Measurements from ENCODE around the gene PIP4P1.
"Not testable (repeated sequence)": the region's sequence is repeated elsewhere in the genome, so short reads cannot be mapped to it uniquely, and the experiment has no call there.

PIP4P1 gene

DNA sequence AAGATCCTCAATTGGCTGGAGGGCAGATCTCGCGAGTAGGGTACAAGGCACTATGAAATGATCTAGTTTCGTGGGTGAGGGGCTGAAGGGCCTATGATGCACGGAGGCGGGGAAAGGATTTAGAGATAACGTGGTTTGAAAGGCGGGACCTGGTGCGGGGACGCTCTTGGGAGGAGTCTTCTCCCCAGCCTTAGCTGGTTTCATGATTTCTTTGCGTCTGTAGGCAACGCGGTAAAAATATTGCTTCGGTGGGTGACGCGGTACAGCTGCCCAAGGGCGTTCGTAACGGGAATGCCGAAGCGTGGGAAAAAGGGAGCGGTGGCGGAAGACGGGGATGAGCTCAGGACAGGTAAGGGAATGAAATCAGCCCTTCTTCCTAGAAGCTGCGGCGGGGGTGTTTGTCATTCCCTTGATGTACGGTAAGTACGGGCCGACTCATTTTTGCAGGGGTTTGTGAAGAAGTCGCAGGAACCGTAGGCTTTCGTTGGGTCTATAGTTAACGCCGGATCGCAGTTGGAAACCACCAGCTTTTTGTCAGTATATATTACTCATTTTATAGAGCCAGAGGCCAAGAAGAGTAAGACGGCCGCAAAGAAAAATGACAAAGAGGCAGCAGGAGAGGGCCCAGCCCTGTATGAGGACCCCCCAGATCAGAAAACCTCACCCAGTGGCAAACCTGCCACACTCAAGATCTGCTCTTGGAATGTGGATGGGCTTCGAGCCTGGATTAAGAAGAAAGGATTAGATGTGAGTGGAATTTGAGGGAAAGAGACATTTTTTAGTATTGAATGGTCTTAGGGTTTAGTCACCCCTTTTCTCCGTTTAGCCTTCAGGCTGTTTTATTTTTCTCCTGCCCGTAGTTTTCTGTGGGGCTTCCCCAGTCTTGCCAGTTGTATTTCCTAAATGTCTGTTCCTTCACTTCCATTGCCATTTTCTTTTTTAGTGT is 5.6 kb downstream of the PIP4P1 start:
- DNase-seq (ENCODE audit: extremely low spot score) = peak; percentile 49
- CTCF ChIA-PET = interaction anchor here (1.0 to 1.5 kb wide), 2 partner anchors 40 kb away, joined by 4 to 6 read pairs; no protein-coding TSS in a partner anchor
- TF ChIP-seq L3MBTL2 (conservative IDR thresholded peaks at IDR 0.05) (peak; percentile 25; the same call in 1 of the 2 replicates), HDGF (IDR thresholded peaks at IDR 0.05; ENCODE audit: borderline replicate concordance) (no peak)
- POLR2A ChIA-PET = interaction anchor here (0.6 to 5.5 kb wide), 27 partner anchors 8 to 259 kb away, joined by 3 to 58 read pairs (median 7); partner anchors contain the start of genes CCNB1IP1, KLHL33, PARP2 and PNP

DNA sequence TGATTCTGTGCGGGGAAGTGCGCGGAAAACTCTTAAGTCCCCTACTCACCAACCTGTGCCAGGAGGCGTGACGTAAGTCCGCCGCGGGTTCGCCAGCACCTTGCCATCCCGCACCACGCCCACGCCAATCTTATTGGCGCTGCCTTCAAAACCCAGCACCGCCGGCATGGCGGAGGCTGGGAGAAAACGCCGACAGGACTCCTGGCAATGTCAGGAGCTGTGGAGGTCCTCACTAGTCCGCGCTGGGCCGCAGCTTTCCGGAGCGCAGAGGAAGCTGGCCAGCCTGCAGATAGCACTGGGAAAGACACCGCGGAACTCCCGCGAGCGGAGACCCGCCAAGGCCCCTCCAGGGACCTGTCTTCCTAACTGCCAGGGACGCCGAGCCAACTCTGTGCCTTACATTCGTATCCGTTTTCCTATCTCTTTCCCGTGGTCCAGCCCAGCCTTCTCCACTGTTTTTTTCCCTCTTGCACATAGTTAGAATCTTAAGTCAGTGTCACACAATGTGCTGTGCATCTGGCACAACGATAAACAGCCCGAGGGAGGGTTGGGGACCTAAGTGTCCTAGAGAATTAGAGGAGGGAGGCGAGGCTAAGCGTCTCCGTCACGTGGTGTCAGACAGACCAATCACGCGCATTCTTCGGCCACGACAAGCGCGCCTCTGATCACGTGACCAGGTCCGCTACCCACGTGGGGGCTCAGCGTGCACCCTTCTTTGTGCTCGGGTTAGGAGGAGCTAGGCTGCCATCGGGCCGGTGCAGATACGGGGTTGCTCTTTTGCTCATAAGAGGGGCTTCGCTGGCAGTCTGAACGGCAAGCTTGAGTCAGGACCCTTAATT is 6.5 kb downstream of the PIP4P1 start, which contains the start of the genes APEX1 and OSGEP:
Gene APEX1 (plus strand): TSS at position 711 of the 839 bp plus-strand sequence. CDS start 420 bp downstream, outside the sequence.
Gene OSGEP (minus strand): TSS at position 297 of the 839 bp plus-strand sequence. CDS start 129 bp downstream, at position 168.
- CTCF ChIA-PET = interaction anchor here (1.5 kb wide), 1 partner anchor 39 kb away, joined by 4 read pairs; no protein-coding TSS in a partner anchor
- DNase-seq (ENCODE audit: extremely low spot score) = peak; percentile 94
- TF ChIP-seq ELF4 (IDR thresholded peaks at IDR 0.05) (peak; percentile 53), L3MBTL2 (conservative IDR thresholded peaks at IDR 0.05) (peak; percentile 89), NFRKB (IDR thresholded peaks at IDR 0.05) (peak; percentile 13; the same call in 1 of the 2 replicates), BHLHE40 (IDR thresholded peaks at IDR 0.05; ENCODE audit: borderline replicate concordance) (no peak), FOXM1 (IDR thresholded peaks at IDR 0.05; ENCODE audit: borderline replicate concordance) (no peak), FOXK2 (IDR thresholded peaks at IDR 0.05) (peak; percentile 73; the same call in 1 of the 2 replicates), CTBP1 (IDR thresholded peaks at IDR 0.05; ENCODE audit: borderline replicate concordance) (peak; percentile 58; the same call in 1 of the 2 replicates)
- TF ChIP-seq, protein P1, sequence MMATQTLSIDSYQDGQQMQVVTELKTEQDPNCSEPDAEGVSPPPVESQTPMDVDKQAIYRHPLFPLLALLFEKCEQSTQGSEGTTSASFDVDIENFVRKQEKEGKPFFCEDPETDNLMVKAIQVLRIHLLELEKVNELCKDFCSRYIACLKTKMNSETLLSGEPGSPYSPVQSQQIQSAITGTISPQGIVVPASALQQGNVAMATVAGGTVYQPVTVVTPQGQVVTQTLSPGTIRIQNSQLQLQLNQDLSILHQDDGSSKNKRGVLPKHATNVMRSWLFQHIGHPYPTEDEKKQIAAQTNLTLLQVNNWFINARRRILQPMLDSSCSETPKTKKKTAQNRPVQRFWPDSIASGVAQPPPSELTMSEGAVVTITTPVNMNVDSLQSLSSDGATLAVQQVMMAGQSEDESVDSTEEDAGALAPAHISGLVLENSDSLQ (IDR thresholded peaks at IDR 0.05) = peak; percentile 71
- POLR2A ChIA-PET = interaction anchor here (0.6 to 5.5 kb wide), 25 partner anchors 9 to 260 kb away, joined by 3 to 58 read pairs (median 7); partner anchors contain the start of genes CCNB1IP1, KLHL33, PARP2 and PNP

- not testable (repeated sequence) for DNase-seq (ENCODE audit: extremely low spot score)
- ChIA-PET POLR2A (interaction anchor here (5.5 kb wide), 1 partner anchor 39 kb away, joined by 58 read pairs; the partner anchor contains the start of gene TEP1), CTCF (interaction anchor here (0.6 kb wide), 1 partner anchor 369 kb away, joined by 4 read pairs; no protein-coding TSS in a partner anchor)
These were observed 8.4 kb downstream of the PIP4P1 start for GRCh38 chr14:20452831-20453230.

GRCh38 chr14:20446889-20447288 is 14.3 kb downstream of the PIP4P1 start:
- ChIA-PET POLR2A (no interaction called here), CTCF (no interaction called here)
- TF ChIP-seq ZNF384 (IDR thresholded peaks at IDR 0.05) = no peak
- TF ChIP-seq L3MBTL2 (conservative IDR thresholded peaks at IDR 0.05) = no peak
- no peak for TF ChIP-seq BHLHE40 (IDR thresholded peaks at IDR 0.05; ENCODE audit: borderline replicate concordance)
- TF ChIP-seq SP1 (IDR thresholded peaks at IDR 0.05) = no peak
- TF ChIP-seq CTBP1 (IDR thresholded peaks at IDR 0.05; ENCODE audit: borderline replicate concordance) = no peak
- no peak for TF ChIP-seq SUZ12 (IDR thresholded peaks at IDR 0.05)
- no peak for TF ChIP-seq LEF1 (IDR thresholded peaks at IDR 0.05; ENCODE audit: borderline replicate concordance)
- TF ChIP-seq, protein P1 (IDR thresholded peaks at IDR 0.05) = no peak
- no peak for TF ChIP-seq ELF4 (IDR thresholded peaks at IDR 0.05)
- TF ChIP-seq NFRKB (IDR thresholded peaks at IDR 0.05) = no peak
- no peak for TF ChIP-seq ARNT (IDR thresholded peaks at IDR 0.05)
- TF ChIP-seq HDGF (IDR thresholded peaks at IDR 0.05; ENCODE audit: borderline replicate concordance) = no peak
- no peak for TF ChIP-seq FOXA1 (IDR thresholded peaks at IDR 0.05)
- TF ChIP-seq TARDBP (IDR thresholded peaks at IDR 0.05) = no peak
- no peak for TF ChIP-seq FOXK2 (IDR thresholded peaks at IDR 0.05)
- no peak for TF ChIP-seq FOXM1 (IDR thresholded peaks at IDR 0.05; ENCODE audit: borderline replicate concordance)
- DNase-seq (ENCODE audit: extremely low spot score) = no peak

DNA sequence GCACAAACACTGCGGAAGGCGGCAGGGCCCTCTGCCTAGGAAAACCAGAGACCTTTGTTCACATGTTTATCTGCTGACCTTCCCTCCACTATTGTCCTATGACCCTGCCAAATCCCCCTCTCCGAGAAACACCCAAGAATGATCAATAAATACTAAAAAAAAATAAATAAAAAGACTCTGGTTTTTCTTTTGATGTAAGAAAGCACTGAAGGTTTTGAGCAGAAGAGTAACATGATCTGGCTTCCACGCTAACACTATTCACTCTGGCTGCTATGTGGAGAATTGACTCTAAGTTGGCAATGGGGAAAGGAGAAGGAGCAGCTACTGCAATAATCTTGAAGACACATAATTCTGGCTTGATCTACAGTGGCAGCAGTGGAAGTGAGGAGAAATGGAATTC is 17.6 kb downstream of the PIP4P1 start:
- POLR2A ChIA-PET = interaction anchor here (1.5 kb wide), 1 partner anchor 18 kb away, joined by 4 read pairs; the partner anchor contains the start of gene PIP4P1

DNA sequence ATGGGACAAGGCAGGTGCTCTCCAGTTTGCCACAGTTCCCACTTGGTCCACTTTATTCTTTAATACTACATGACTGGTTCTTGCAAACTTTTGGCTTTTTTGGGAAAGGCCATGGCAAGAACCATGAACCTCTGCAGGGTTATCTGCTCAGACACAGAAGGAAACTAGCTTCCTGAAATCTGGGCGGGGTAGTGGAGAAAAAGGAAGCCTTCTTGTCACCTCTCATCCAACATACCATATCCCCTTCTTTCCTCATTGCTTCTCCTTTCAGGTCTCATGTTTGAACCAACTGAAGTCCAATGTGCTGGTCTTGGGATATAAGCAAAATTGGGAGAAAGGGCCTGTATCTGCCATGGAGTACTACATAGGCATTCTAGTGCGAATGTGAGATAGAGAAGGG is 19.8 kb downstream of the PIP4P1 start:
- CTCF ChIA-PET = no interaction called here

More for the DNA sequence above, 17.6 kb downstream of the PIP4P1 start:
- CTCF ChIA-PET = interaction anchor here (1.1 kb wide), 1 partner anchor 29 kb away, joined by 3 read pairs; no protein-coding TSS in a partner anchor
- not testable (repeated sequence) for DNase-seq (ENCODE audit: extremely low spot score)

More for the DNA sequence above, 19.8 kb downstream of the PIP4P1 start:
- no peak for TF ChIP-seq FOXA1 (IDR thresholded peaks at IDR 0.05)
- no peak for DNase-seq (ENCODE audit: extremely low spot score)
- POLR2A ChIA-PET = interaction anchor here (0.8 to 1.9 kb wide), 2 partner anchors 13 to 28 kb away, joined by 3 to 11 read pairs; partner anchors contain the start of genes APEX1 and OSGEP

Data from HEK293T (cell line).